Esophagus muscularis mucosa (tissue), 3 donors: ENCODE data around the gene ARHGAP4.

ENCODE experiments used
- POLR2A ChIP-seq: fragments of 450-650 bp; IDR thresholded peaks from one replicate; pipeline ENCODE4 v1.6.1; 2017; ENCODE audit warnings: antibody characterized with exemption, moderate library complexity, mild to moderate bottlenecking, low read depth
- POLR2AphosphoS5 ChIP-seq, 2 donors: sonication (generic); formaldehyde crosslinking; IDR thresholded peaks; one replicate each; pipeline ENCODE4 v1.6.1; 2017; ENCODE audit warnings: antibody characterized with exemption in 2 of 2
- TF ChIP-seq, protein P1 (sequence below), 3 experiments: fragments of 200-600 bp in 2 of 3; fragments of 450-650 bp in 1 of 3; sonication (generic) in 2 of 3; IDR thresholded peaks; one replicate each; pipeline ENCODE4 v1.5.1; 2017 to 2019; ENCODE audit warnings: antibody characterized with exemption in 3 of 3, mild to moderate bottlenecking in 2 of 3, moderate library complexity in 1 of 3

DNA sequence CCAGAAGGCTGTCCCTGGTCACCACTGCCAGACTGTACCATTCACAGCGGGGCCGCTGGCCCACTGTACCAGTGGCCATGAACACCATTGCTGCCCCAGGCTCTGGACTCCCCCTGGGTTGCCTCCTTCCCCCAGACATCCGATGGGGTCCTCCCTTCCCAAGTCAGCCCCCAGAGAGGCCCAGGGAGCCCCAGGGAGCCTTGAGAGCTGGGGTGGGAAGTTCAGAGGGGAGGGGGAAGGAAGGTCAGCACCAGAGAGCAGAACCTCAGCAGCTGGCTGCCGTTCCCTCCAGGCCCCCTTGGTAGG, 441 bp upstream of the ARHGAP4 start:
- TF ChIP-seq, protein P1, sequence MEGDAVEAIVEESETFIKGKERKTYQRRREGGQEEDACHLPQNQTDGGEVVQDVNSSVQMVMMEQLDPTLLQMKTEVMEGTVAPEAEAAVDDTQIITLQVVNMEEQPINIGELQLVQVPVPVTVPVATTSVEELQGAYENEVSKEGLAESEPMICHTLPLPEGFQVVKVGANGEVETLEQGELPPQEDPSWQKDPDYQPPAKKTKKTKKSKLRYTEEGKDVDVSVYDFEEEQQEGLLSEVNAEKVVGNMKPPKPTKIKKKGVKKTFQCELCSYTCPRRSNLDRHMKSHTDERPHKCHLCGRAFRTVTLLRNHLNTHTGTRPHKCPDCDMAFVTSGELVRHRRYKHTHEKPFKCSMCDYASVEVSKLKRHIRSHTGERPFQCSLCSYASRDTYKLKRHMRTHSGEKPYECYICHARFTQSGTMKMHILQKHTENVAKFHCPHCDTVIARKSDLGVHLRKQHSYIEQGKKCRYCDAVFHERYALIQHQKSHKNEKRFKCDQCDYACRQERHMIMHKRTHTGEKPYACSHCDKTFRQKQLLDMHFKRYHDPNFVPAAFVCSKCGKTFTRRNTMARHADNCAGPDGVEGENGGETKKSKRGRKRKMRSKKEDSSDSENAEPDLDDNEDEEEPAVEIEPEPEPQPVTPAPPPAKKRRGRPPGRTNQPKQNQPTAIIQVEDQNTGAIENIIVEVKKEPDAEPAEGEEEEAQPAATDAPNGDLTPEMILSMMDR (IDR thresholded peaks at IDR 0.05) = no peak
- TF ChIP-seq POLR2A (no peak), POLR2AphosphoS5 (IDR thresholded peaks at IDR 0.05) (no peak)
